Ovary (tissue), 9 donors: ENCODE data around the gene NFIA. TPM values are rescaled to one million over a fixed set of nuclear protein-coding genes. Genes with fewer than 3 reads are reported as not detected.

Experiments used
- DNase-seq, 5 donors: peaks; one replicate each; pipeline ENCODE4 v3.0.0-alpha.2; 2019 to 2020
- H3K27ac ChIP-seq, 2 donors: fragments of 200-600 bp; one replicate each; pipeline versions ENCODE4 v1.5.1 to v1.8.0; 2019 to 2022
- H3K27me3 ChIP-seq: fragments of 200-600 bp; one replicate; pipeline ENCODE4 v1.8.0; 2022
- H3K36me3 ChIP-seq: fragments of 200-600 bp; sonication (generic); one replicate; pipeline ENCODE4 v1.5.1; 2019
- H3K4me1 ChIP-seq: one replicate; pipeline ENCODE4 v1.8.1; 2013; ENCODE audit warnings: mild to moderate bottlenecking, moderate library complexity; ENCODE audit not compliant: insufficient read depth
- H3K4me3 ChIP-seq: fragments of 200-600 bp; sonication (generic); one replicate; pipeline ENCODE4 v1.5.1; 2017
- H3K9me3 ChIP-seq, 2 donors: fragments of 200-600 bp in 1 of 2; sonication (generic) in 1 of 2; one replicate each; pipeline versions ENCODE4 v1.5.1 to v1.8.1; 2013 to 2019; ENCODE audit warnings: mild to moderate bottlenecking in 1 of 2, moderate library complexity in 1 of 2
- CTCF ChIP-seq, 3 donors: fragments of 450-650 bp in 2 of 3; fragments of 200-600 bp in 1 of 3; IDR thresholded peaks; one replicate each; pipeline versions ENCODE4 v1.5.1 to v1.8.0; 2016 to 2022; ENCODE audit warnings: antibody characterized with exemption in 3 of 3, mild to moderate bottlenecking in 1 of 3
- EP300 ChIP-seq: sonication (generic); formaldehyde crosslinking; IDR thresholded peaks from one replicate; pipeline ENCODE4 v1.6.1; 2017; ENCODE audit warnings: antibody characterized with exemption
- POLR2A ChIP-seq: fragments of 450-650 bp; IDR thresholded peaks from one replicate; pipeline ENCODE4 v1.6.1; 2017; ENCODE audit warnings: antibody characterized with exemption, mild to moderate bottlenecking, moderate library complexity
- WGBS, 3 donors: extraction: QIAGEN DNeasy Blood & Tissue Kit in 1 of 3; methylation state at CpG; one replicate each; pipeline versions ENCODE4 v1.1.5 to v1.1.7; 2013 to 2017; 5-methylcytosine and 5-hydroxymethylcytosine counted together
- intact Hi-C, 4 donors: fragments of 100-400 bp; cut with DNase I; formaldehyde crosslinking; loops; one replicate each; pipeline versions ENCODE4 v1.11.0 to v1.15.1; 2022 to 2023
- polyA plus RNA-seq, 2 donors: library from polyadenylated mRNA; stranded (reverse); fragments of 200-250 nt in 1 of 2; fragments of 350-450 nt in 1 of 2; fragmentation: Illumina TruSeq in 1 of 2; extraction: RNeasy Lipid Tissue Mini Kit (QIAGEN cat#74804) in 1 of 2; gene quantifications; one replicate each; pipeline ENCODE4 v1.2.3, GENCODE V29; 2013 to 2014
- total RNA-seq, 7 donors: library from RNA; depleted of rRNA in 2 of 7; stranded (reverse); fragments of >200 nt in 2 of 7; fragmentation: NEBNext Ultra II Directional in 3 of 7; extraction: Animal tissue kit (Norgen Biotek cat#: 25700) in 3 of 7; gene quantifications; one replicate each; pipeline versions ENCODE4 v1.1.0 to v1.2.4, GENCODE V29; 2016 to 2023
- donor health status: DM: no; HTN: no; CAD: no; lungs with moderate emphysema.
- donor health status: DM: no; HTN: no; CAD: no.
- donor health status: Bipolar disorder and iron deficiency.
- donor health status: DM: yes; HTN: yes; CAD: no.
- donor health status: DM: no; HTN: no; CAD: no.
- donor health status: DM: yes; HTN: yes; CAD: no.

The NFIA gene
- total and polyA plus RNA-seq, 9 donors = 11.8 to 115 (median 80.9) TPM

- Histone ChIP-seq H3K4me1 (no peaks in the 10 kb centered on the region), H3K36me3 (no peaks in the 10 kb centered on the region), H3K27me3 (no peaks in the 10 kb centered on the region), H3K9me3 (no peaks in the 10 kb centered on the region), H3K4me3 (no peak overlapping the region), H3K27ac (no peak overlapping the region)
- 65 to 73% (median 68%) methylated on average over 12 of the region's 12 CpGs for WGBS, 3 donors
- no peak for TF ChIP-seq EP300
- DNase-seq = no peak
- intact Hi-C loops = no loop called here
These were observed 419.9 kb downstream of the NFIA start for GRCh38 chr1:61501971-61502916.

GRCh38 chr1:61504305-61504704 lies 421.9 kb downstream of the NFIA start:
- DNase-seq = no peak
- H3K27me3 ChIP-seq = no peaks in the 10 kb centered on the region
- intact Hi-C loops = no loop called here
- H3K4me3 ChIP-seq = no peak overlapping the region
- H3K9me3 ChIP-seq = no peaks in the 10 kb centered on the region
- WGBS, 3 donors = 93 to 100% (median 97%) methylated on average over 1 of the region's 1 CpG
- H3K27ac ChIP-seq = no peak overlapping the region
- no peaks in the 10 kb centered on the region for H3K4me1 ChIP-seq
- no peak for TF ChIP-seq EP300
- no peak for TF ChIP-seq CTCF (IDR thresholded peaks at IDR 0.05)
- TF ChIP-seq POLR2A = no peak
- no peaks in the 10 kb centered on the region for H3K36me3 ChIP-seq

- intact Hi-C loops = no loop called here
- H3K4me1 ChIP-seq = no peaks in the 10 kb centered on the region
- WGBS, 3 donors = 89 to 92% (median 91%) methylated on average over 4 of the region's 4 CpGs
These were observed 422.6 kb downstream of the NFIA start for GRCh38 chr1:61504852-61505390.

GRCh38 chr1:61506236-61506635 lies 423.9 kb downstream of the NFIA start:
- DNase-seq = no peak
- no peaks in the 10 kb centered on the region for H3K9me3 ChIP-seq
- H3K27me3 ChIP-seq = no peaks in the 10 kb centered on the region
- 69 to 88% (median 77%) methylated on average over 2 of the region's 2 CpGs for WGBS, 3 donors
- intact Hi-C loops = no loop called here
- H3K4me1 ChIP-seq = no peaks in the 10 kb centered on the region
- H3K36me3 ChIP-seq = no peaks in the 10 kb centered on the region
- no peak for TF ChIP-seq CTCF (IDR thresholded peaks at IDR 0.05)
- TF ChIP-seq EP300 = no peak
- no peak for TF ChIP-seq POLR2A
- no peak overlapping the region for H3K27ac ChIP-seq
- no peak overlapping the region for H3K4me3 ChIP-seq

More at GRCh38 chr1:61504852-61505390, 422.6 kb downstream of the NFIA start:
- Histone ChIP-seq H3K4me3 (no peak overlapping the region), H3K27ac (no peak overlapping the region), H3K9me3 (no peaks in the 10 kb centered on the region), H3K36me3 (no peaks in the 10 kb centered on the region), H3K27me3 (no peaks in the 10 kb centered on the region)
- no peak for DNase-seq
- TF ChIP-seq CTCF (IDR thresholded peaks at IDR 0.05) (no peak), POLR2A (no peak), EP300 (no peak)
